GM19395 (cell line): ENCODE results near the gene ACTN3.
"Not testable (repeated sequence)": the region's sequence is repeated elsewhere in the genome, so short reads cannot be mapped to it uniquely, and the experiment has no call there.

Source experiments
- ATAC-seq: cut with Tn5 transposase; IDR thresholded peaks from one replicate; pipeline ENCODE4 v1.9.1; 2021; ENCODE audit warnings: mild to moderate bottlenecking, moderate library complexity; ENCODE audit not compliant: unreplicated experiment

ACTN3 gene

GRCh38 chr11:66593303-66593635 is 46.6 kb downstream of the ACTN3 start:
- peak; percentile 21 for ATAC-seq

GRCh38 chr11:66593650-66594049 is 46.9 kb downstream of the ACTN3 start:
- no peak for ATAC-seq

- ATAC-seq, result no peak
These were observed 48.7 kb downstream of the ACTN3 start for GRCh38 chr11:66595245-66595904.

- ATAC-seq, result no peak
These were observed 52.3 kb downstream of the ACTN3 start for GRCh38 chr11:66598993-66599392.

GRCh38 chr11:66600219-66600618 is 53.5 kb downstream of the ACTN3 start:
- no peak for ATAC-seq

GRCh38 chr11:66600631-66601233 is 54.0 kb downstream of the ACTN3 start:
- ATAC-seq, result no peak

- ATAC-seq, result no peak
These were observed 56.4 kb downstream of the ACTN3 start for GRCh38 chr11:66603072-66603471.

GRCh38 chr11:66604155-66604554 is 57.5 kb downstream of the ACTN3 start:
- ATAC-seq, result no peak

GRCh38 chr11:66606608-66607007 is 59.9 kb downstream of the ACTN3 start:
- ATAC-seq, result not testable (repeated sequence)

- no peak for ATAC-seq
These were observed 60.6 kb downstream of the ACTN3 start for GRCh38 chr11:66607126-66607834.

- no peak for ATAC-seq
These were observed 63.3 kb downstream of the ACTN3 start for GRCh38 chr11:66609721-66610617.

- ATAC-seq, result no peak
These were observed 65.8 kb downstream of the ACTN3 start for GRCh38 chr11:66612458-66612857.
